Esophagus (tissue), 2 donors: ENCODE results near the gene SPATA1. TPM values are rescaled to one million over a fixed set of nuclear protein-coding genes. Genes with fewer than 3 reads are reported as not detected.

ENCODE experiments used
- polyA plus RNA-seq, 2 donors: library from polyadenylated mRNA; stranded (reverse); fragments of 200-250 nt; gene quantifications; one replicate each; pipeline ENCODE4 v1.2.3, GENCODE V29; 2013
- donor health status: healthy with polysubstance abuse.
- donor health status: Bipolar disorder and iron deficiency.

The SPATA1 gene
- polyA plus RNA-seq, 2 donors = 0.48 to 1.3 TPM

Other genes with a start within 250 kb of the SPATA1 start
- gene SAMD13, start 204.7 kb upstream of the SPATA1 start, polyA plus RNA-seq = under 1 TPM; 0.45 to 0.59 TPM
- not detected for gene DNASE2B, start 107.9 kb upstream of the SPATA1 start, polyA plus RNA-seq
- 10 to 100 TPM; 10.1 to 27.5 TPM for gene RPF1, start 27.1 kb upstream of the SPATA1 start, polyA plus RNA-seq
- gene GNG5, start 195 bp downstream of the SPATA1 start, polyA plus RNA-seq = 100 to 1,000 TPM; 104 to 121 TPM
- gene CTBS, start 68.1 kb downstream of the SPATA1 start, polyA plus RNA-seq = 1 to 10 TPM; 3.2 to 6.9 TPM
- gene SSX2IP, start 184.1 kb downstream of the SPATA1 start, polyA plus RNA-seq = 1 to 10 TPM; 3.4 to 4.2 TPM